Mesothelial cell of epicardium (in vitro differentiated cells): ENCODE measurements around the gene CPED1. TPM values are rescaled to one million over a fixed set of nuclear protein-coding genes. Genes with fewer than 3 reads are reported as not detected.
A peak's percentile ranks its signal among the peaks of the same experiment; 100 is the strongest.

Experiments used
- DNase-seq, 2 experiments: peaks; one replicate each; pipeline ENCODE4 v3.0.0; 2021; ENCODE audit warnings: low spot score in 2 of 2; ENCODE audit not compliant: unreplicated experiment in 2 of 2
- H3K27ac Mint-ChIP-seq: 2 replicates; pipeline ENCODE4 v1.8.0; 2021; ENCODE audit warnings: mixed read lengths
- H3K27me3 Mint-ChIP-seq: 2 replicates; pipeline ENCODE4 v1.8.0; 2021; ENCODE audit warnings: low read depth, mixed read lengths
- H3K36me3 Mint-ChIP-seq: 2 replicates; pipeline ENCODE4 v1.8.0; 2021; ENCODE audit warnings: mixed read lengths
- H3K4me1 Mint-ChIP-seq: 2 replicates; pipeline ENCODE4 v1.8.0; 2021; ENCODE audit warnings: mixed read lengths
- H3K4me3 Mint-ChIP-seq: 2 replicates; pipeline ENCODE4 v1.8.0; 2021; ENCODE audit warnings: mild to moderate bottlenecking, moderate library complexity, mixed read lengths
- H3K9me3 Mint-ChIP-seq: 2 replicates; pipeline ENCODE4 v1.8.0; 2021; ENCODE audit warnings: mixed read lengths
- CTCF ChIP-seq: fragments of 200-600 bp; sonication (generic); IDR thresholded peaks from one replicate; pipeline ENCODE4 v1.5.0; 2021; ENCODE audit warnings: antibody characterized with exemption; ENCODE audit not compliant: unreplicated experiment
- total RNA-seq: library from RNA; stranded (reverse); gene quantifications from 3 replicates; pipeline ENCODE4 v1.2.1, GENCODE V29; 2021

The CPED1 gene
- total RNA-seq, 1 donor from 2014 or later, result 25.6 TPM

GRCh38 chr7:121037957-121038716, 49.6 kb downstream of the CPED1 start:
- peaks cover 4% of the 10 kb centered on the region for H3K27me3 Mint-ChIP-seq
- no peak overlapping the region for H3K27ac Mint-ChIP-seq
- peaks cover 20% of the 10 kb centered on the region for H3K9me3 Mint-ChIP-seq
- DNase-seq, result no peak
- peaks cover 25% of the 10 kb centered on the region for H3K4me1 Mint-ChIP-seq
- peaks cover 15% of the 10 kb centered on the region for H3K36me3 Mint-ChIP-seq
- TF ChIP-seq CTCF, result no peak
- H3K4me3 Mint-ChIP-seq, result no peak overlapping the region

DNA sequence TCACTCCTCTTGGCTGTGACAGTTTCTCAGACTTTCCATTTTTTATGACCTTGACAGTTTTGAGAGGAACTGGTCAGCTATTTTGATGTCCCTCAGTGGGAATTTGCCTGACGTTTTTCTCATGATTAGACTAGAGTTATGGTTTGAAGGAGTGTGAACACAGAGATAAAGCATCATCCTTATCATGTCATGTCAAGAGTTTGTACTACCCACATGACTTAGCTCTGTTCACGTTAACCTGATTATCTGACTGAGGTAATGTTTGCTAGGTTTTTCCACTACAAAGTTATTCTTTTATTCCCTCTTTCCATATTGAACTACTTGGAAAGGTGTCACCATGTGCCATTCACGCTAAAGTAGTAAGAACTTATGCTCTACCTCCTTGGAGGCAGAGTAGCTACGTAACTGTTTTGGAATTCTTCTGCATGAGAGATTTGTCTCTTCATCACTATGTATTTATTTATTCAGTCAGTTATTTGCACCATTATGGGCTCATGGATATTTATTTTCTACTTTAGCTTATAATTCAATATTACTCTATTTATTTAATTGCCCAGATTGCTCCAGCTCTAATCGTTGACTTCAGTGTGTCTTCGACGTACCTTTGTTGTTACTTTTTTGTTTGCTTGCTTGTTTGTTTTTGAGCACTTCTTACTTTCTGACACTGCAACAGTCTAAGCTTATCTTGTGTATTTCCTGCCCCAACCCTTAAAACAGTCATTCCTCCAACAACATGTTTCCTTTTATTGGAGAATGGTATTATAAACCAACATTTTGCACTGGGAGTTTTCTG, 50.4 kb downstream of the CPED1 start:
- no peak for TF ChIP-seq CTCF
- Mint-ChIP-seq H3K4me1 (peaks cover 17% of the 10 kb centered on the region), H3K36me3 (peaks cover 15% of the 10 kb centered on the region), H3K9me3 (peaks cover 20% of the 10 kb centered on the region), H3K4me3 (no peak overlapping the region), H3K27ac (no peak overlapping the region), H3K27me3 (peaks cover 4% of the 10 kb centered on the region)
- DNase-seq, result no peak

DNA sequence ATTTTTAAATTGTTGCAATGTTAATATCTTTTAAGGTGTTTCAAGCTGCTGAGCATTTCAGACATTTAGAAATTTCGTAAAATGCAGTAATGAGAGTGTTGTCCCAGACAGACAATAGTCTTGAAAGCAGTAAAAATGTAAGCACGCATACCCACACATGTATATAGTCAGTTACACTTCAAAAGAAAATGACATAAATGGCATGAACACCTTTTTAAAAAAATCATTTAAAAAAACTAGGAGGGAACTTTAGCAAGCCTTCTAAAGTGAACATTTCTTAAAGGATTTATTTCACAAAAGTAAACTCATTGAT, 51.0 kb downstream of the CPED1 start:
- peaks cover 4% of the 10 kb centered on the region for H3K27me3 Mint-ChIP-seq
- TF ChIP-seq CTCF, result no peak
- peaks cover 20% of the 10 kb centered on the region for H3K4me1 Mint-ChIP-seq
- no peak for DNase-seq
- H3K9me3 Mint-ChIP-seq, result peaks cover 20% of the 10 kb centered on the region
- no peak overlapping the region for H3K27ac Mint-ChIP-seq
- H3K36me3 Mint-ChIP-seq, result peaks cover 15% of the 10 kb centered on the region
- no peak overlapping the region for H3K4me3 Mint-ChIP-seq

- Mint-ChIP-seq H3K9me3 (peaks cover 20% of the 10 kb centered on the region), H3K27me3 (peaks cover 2% of the 10 kb centered on the region), H3K4me3 (no peak overlapping the region), H3K27ac (no peak overlapping the region), H3K36me3 (peaks cover 15% of the 10 kb centered on the region), H3K4me1 (peaks cover 22% of the 10 kb centered on the region)
- DNase-seq, result no peak
- no peak for TF ChIP-seq CTCF
Observed at GRCh38 chr7:121039994-121040393, 51.5 kb downstream of the CPED1 start.

- TF ChIP-seq CTCF, result no peak
- Mint-ChIP-seq H3K4me3 (no peak overlapping the region), H3K27ac (peak overlapping the region; percentile 74), H3K27me3 (no peaks in the 10 kb centered on the region), H3K9me3 (peaks cover 15% of the 10 kb centered on the region), H3K36me3 (peaks cover 12% of the 10 kb centered on the region), H3K4me1 (peaks cover 28% of the 10 kb centered on the region)
- DNase-seq, result no peak
Observed at GRCh38 chr7:121041516-121042148, 53.1 kb downstream of the CPED1 start.
